DND-41 (cell line): ENCODE data around the gene FGFR1OP2.

Source experiments
- ATAC-seq: fragments of 200-7000 bp; cut with Tn5 transposase; 3 replicates; pipeline ENCODE4 v1.9.1; 2021; ENCODE audit warnings: low read depth; ENCODE audit not compliant: insufficient read depth
- DNase-seq: peaks from one replicate; pipeline ENCODE4 v3.0.0-alpha.2; 2020
- H2AFZ ChIP-seq: 2 replicates; pipeline ENCODE4 v1.6.0; 2012; ENCODE audit warnings: low read depth, low read length
- H3K27ac ChIP-seq: 2 replicates; pipeline ENCODE4 v1.5.1; 2012; ENCODE audit warnings: low read length, inconsistent platforms
- H3K27me3 ChIP-seq: fragments of 200-600 bp; sonication (generic); 2 replicates; pipeline ENCODE4 v1.6.0; 2012; ENCODE audit warnings: low read length, mild to moderate bottlenecking, inconsistent platforms; ENCODE audit not compliant: insufficient read depth, poor library complexity
- H3K36me3 ChIP-seq: 2 replicates; pipeline ENCODE4 v1.5.1; 2012; ENCODE audit warnings: low read length, inconsistent platforms; ENCODE audit not compliant: insufficient read depth
- H3K4me1 ChIP-seq: 2 replicates; pipeline ENCODE4 v1.5.1; 2012; ENCODE audit warnings: mild to moderate bottlenecking, low read length; ENCODE audit not compliant: insufficient read depth
- H3K4me2 ChIP-seq: 2 replicates; pipeline ENCODE4 v1.6.0; 2012; ENCODE audit warnings: mild to moderate bottlenecking, moderate library complexity, low read length, inconsistent platforms; ENCODE audit not compliant: insufficient read depth
- H3K4me3 ChIP-seq, 2 experiments: fragments of 200-600 bp in 1 of 2; shearing (Covaris generic) in 1 of 2; 2 replicates each; pipeline ENCODE4 v1.5.1; 2012 to 2016; ENCODE audit warnings: inconsistent platforms in 2 of 2, low read length in 2 of 2, mild to moderate bottlenecking in 2 of 2, low read depth in 1 of 2, moderate library complexity in 1 of 2
- H3K79me2 ChIP-seq: 2 replicates; pipeline ENCODE4 v1.6.0; 2012; ENCODE audit warnings: low read length, inconsistent platforms; ENCODE audit not compliant: insufficient read depth
- H3K9ac ChIP-seq: 2 replicates; pipeline ENCODE4 v1.6.0; 2012; ENCODE audit warnings: low read depth, mild to moderate bottlenecking, inconsistent platforms, low read length, moderate library complexity
- H3K9me3 ChIP-seq: 2 replicates; pipeline ENCODE4 v1.5.1; 2012; ENCODE audit warnings: low read length, moderate library complexity, mild to moderate bottlenecking, inconsistent platforms; ENCODE audit not compliant: insufficient read depth, severe bottlenecking
- H4K20me1 ChIP-seq: 2 replicates; pipeline ENCODE4 v1.6.0; 2012; ENCODE audit warnings: low read length; ENCODE audit not compliant: insufficient read depth
- EZH2 ChIP-seq: IDR thresholded peaks from 3 replicates; pipeline ENCODE4 v1.6.1; 2012; ENCODE audit warnings: borderline replicate concordance, low read depth, mild to moderate bottlenecking, moderate library complexity, low read length, inconsistent platforms; ENCODE audit not compliant: severe bottlenecking
- TF ChIP-seq, protein P1 (sequence below): IDR thresholded peaks from 2 replicates; pipeline ENCODE4 v1.5.1; 2012; ENCODE audit warnings: borderline replicate concordance, low read length, moderate library complexity, mild to moderate bottlenecking; ENCODE audit not compliant: poor library complexity, severe bottlenecking; ENCODE audit errors: extremely low read depth

Gene FGFR1OP2

DNA sequence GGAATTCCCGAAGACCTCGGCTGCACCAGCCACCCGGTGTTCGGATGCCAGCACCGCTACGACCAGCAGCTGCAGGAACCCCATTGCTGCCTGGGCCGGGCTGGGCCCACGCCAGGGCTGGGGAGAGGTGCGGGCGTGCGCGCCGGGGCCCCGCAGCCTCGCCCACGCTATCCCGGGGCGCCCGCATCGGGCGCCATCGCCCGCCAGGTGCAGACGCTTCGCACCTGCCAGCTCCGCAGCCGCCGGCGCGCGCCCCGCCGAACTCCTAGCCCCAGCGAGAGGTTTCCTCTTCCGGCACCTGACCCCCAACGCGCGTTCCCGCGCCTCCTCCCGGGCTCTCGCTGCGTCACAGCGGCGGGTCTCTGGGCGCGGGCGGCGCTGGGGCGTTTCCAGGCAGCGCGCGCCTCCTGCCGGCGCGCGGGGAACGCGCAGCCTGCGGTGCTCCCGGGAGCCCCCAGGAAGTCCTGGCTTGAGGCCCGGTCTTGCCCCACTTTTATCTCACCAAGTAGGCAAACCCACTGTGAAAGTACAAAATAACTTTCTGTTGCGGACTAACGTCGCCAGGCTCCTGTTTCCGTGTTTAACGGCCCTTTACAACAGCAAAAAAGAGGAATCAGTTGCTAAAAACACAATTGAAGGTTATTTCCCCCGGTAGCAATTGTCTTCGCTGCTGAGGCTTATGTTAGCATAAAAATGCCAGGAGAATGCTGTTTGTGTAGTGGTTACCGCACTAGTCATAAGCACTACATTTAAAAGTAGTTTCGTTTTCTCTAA lies 76.0 kb downstream of the FGFR1OP2 start, which contains the start of gene TM7SF3:
Gene TM7SF3 (minus strand): TSS at position 300 of the 774 bp plus-strand sequence. CDS start 216 bp downstream, at position 84.
- H3K27ac ChIP-seq, result peak within 1 kb of the TSS; percentile 97
- DNase-seq (peak; percentile 96), ATAC-seq (peak; percentile 82)
- H3K4me2 ChIP-seq, result peak within 1 kb of the TSS; percentile 75
- no peaks in the 10 kb centered on the region for H3K27me3 ChIP-seq
- H3K36me3 ChIP-seq, result peaks cover 7% of the 10 kb centered on the region; the same call in 1 of the 2 replicates
- H3K9ac ChIP-seq, result peak within 1 kb of the TSS; percentile 90
- peaks cover 48% of the 10 kb centered on the region for H3K79me2 ChIP-seq
- H4K20me1 ChIP-seq, result no peaks in the 10 kb centered on the region
- TF ChIP-seq, protein P1, sequence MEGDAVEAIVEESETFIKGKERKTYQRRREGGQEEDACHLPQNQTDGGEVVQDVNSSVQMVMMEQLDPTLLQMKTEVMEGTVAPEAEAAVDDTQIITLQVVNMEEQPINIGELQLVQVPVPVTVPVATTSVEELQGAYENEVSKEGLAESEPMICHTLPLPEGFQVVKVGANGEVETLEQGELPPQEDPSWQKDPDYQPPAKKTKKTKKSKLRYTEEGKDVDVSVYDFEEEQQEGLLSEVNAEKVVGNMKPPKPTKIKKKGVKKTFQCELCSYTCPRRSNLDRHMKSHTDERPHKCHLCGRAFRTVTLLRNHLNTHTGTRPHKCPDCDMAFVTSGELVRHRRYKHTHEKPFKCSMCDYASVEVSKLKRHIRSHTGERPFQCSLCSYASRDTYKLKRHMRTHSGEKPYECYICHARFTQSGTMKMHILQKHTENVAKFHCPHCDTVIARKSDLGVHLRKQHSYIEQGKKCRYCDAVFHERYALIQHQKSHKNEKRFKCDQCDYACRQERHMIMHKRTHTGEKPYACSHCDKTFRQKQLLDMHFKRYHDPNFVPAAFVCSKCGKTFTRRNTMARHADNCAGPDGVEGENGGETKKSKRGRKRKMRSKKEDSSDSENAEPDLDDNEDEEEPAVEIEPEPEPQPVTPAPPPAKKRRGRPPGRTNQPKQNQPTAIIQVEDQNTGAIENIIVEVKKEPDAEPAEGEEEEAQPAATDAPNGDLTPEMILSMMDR, result peak; percentile 98
- TF ChIP-seq EZH2, result no peak
- H3K4me1 ChIP-seq, result peaks cover 85% of the 10 kb centered on the region
- H3K4me3 ChIP-seq, result peak within 1 kb of the TSS; percentile 80 to 89
- H3K9me3 ChIP-seq, result no peaks in the 10 kb centered on the region
- peak within 1 kb of the TSS; percentile 88 for H2AFZ ChIP-seq

DNA sequence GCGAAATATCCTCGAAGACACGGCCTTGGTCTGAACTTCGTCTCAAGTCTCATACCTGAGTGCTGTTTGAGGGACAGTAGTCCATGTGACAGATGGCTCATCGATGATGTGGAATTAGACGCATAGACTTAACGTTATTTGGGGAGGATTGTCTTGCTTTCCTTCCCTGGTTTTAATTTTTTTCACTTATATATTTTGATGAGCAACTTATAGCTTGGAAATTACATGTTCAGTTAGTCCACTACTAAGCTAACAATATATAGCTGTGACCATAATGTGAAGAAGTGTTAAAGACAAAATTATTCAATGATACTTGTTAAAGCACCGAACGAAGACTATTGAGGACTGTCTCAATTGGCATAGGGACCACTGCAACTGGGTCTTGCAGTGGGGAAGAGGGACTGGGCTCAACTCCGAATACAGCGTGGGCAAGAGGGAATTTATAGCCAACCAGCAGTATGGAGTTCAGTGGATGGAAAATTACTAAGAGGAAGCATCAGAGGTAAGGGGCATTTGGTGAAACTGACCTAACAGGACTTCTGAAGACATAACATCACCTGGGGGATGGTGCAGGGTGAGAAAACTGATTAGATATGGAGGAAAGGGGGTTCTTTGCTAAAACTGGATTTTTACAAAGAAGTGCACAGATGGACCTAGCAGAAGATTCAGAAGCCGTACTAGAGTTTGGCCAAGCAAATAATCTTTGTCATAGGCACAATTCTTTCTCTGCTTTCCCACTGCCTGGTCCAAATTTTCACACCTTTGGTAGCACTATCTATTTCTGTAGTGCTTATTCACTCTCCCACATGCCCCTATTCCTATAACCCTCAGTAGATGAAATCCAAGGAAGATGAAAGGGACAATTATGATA lies 76.8 kb downstream of the FGFR1OP2 start:
- Histone ChIP-seq H3K36me3 (peaks cover 7% of the 10 kb centered on the region; the same call in 1 of the 2 replicates), H4K20me1 (no peaks in the 10 kb centered on the region), H3K4me3 (peak overlapping the region; percentile 26 to 89), H2AFZ (peak overlapping the region; percentile 75), H3K4me2 (peak overlapping the region; percentile 75), H3K79me2 (peaks cover 39% of the 10 kb centered on the region), H3K27ac (peak overlapping the region; percentile 97), H3K4me1 (peaks cover 76% of the 10 kb centered on the region), H3K9ac (peak overlapping the region; percentile 90), H3K27me3 (no peaks in the 10 kb centered on the region), H3K9me3 (no peaks in the 10 kb centered on the region)
- no peak for TF ChIP-seq EZH2
- TF ChIP-seq, protein P1, result no peak
- peak; percentile 22 for DNase-seq
- ATAC-seq, result no peak

DNA sequence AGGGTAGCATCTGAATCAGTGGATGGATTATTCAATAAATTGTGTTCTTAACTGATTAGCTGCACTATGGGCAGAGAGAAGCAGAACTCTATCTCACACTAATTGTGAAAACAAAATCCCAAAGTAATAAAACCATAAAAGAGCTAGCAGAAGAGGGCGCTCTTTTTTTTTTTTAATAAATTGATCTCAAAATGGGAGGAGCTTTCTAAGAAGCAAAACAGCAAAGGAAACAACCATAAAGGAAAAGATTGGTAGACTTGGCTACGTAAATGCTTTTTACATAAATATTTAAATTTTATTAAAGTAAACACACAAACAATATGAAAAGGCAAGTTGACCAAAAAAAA lies 77.4 kb downstream of the FGFR1OP2 start:
- H3K4me1 ChIP-seq, result peaks cover 70% of the 10 kb centered on the region
- H2AFZ ChIP-seq, result peak overlapping the region; percentile 75
- H3K27me3 ChIP-seq, result no peaks in the 10 kb centered on the region
- H3K27ac ChIP-seq, result peak overlapping the region; percentile 97
- TF ChIP-seq, protein P1, result peak; percentile 60
- no peak for TF ChIP-seq EZH2
- H3K79me2 ChIP-seq, result peaks cover 33% of the 10 kb centered on the region
- peaks cover 7% of the 10 kb centered on the region; the same call in 1 of the 2 replicates for H3K36me3 ChIP-seq
- H3K9me3 ChIP-seq, result no peaks in the 10 kb centered on the region
- ATAC-seq (no peak), DNase-seq (no peak)
- H3K4me2 ChIP-seq, result peak overlapping the region; percentile 75
- peak overlapping the region; percentile 26 to 89; a peak in 3 of 4 replicates for H3K4me3 ChIP-seq
- no peaks in the 10 kb centered on the region for H4K20me1 ChIP-seq
- H3K9ac ChIP-seq, result peak overlapping the region; percentile 90
